OCI-LY3 (cell line): ENCODE data around the gene LRRC46.
A peak's percentile ranks its signal among the peaks of the same experiment; 100 is the strongest.

Experiments
- H2AFZ ChIP-seq: fragments of 200-600, 300-600 bp; shearing (Covaris generic); 2 replicates; pipeline ENCODE4 v1.6.0; 2014; ENCODE audit warnings: antibody characterized with exemption, low read depth, low read length
- H3K27ac ChIP-seq: fragments of 200-600, 300-600 bp; sonication (generic); 2 replicates; pipeline ENCODE4 v1.5.1; 2014; ENCODE audit warnings: mild to moderate bottlenecking, low read length, moderate library complexity, mixed read lengths
- H3K27me3 ChIP-seq: fragments of 200-600, 300-600 bp; sonication (generic); 2 replicates; pipeline ENCODE4 v1.6.1; 2014; ENCODE audit warnings: low read depth, low read length, mixed read lengths
- H3K36me3 ChIP-seq: fragments of 200-600, 300-600 bp; sonication (generic); replicated peaks from 2 replicates; pipeline ENCODE3; 2014; ENCODE audit warnings: low read depth, low read length, mixed read lengths
- H3K4me1 ChIP-seq: fragments of 300-600, 200-600 bp; sonication (generic); 2 replicates; pipeline ENCODE4 v1.6.1; 2014; ENCODE audit warnings: low read length, mixed read lengths
- H3K4me2 ChIP-seq: fragments of 200-600, 300-600 bp; sonication (generic); 2 replicates; pipeline ENCODE4 v1.6.1; 2014; ENCODE audit warnings: low read length, mixed read lengths
- H3K4me3 ChIP-seq: fragments of 300-600, 200-600 bp; sonication (generic); 2 replicates; pipeline ENCODE4 v1.5.1; 2014; ENCODE audit warnings: antibody characterized with exemption, mild to moderate bottlenecking, low read length, moderate library complexity
- H3K79me2 ChIP-seq: fragments of 300-600, 200-600 bp; shearing (Covaris generic); 2 replicates; pipeline ENCODE4 v1.6.1; 2014; ENCODE audit warnings: mild to moderate bottlenecking, low read length, mixed read lengths
- H3K9ac ChIP-seq: fragments of 300-600, 200-600 bp; shearing (Covaris generic); 2 replicates; pipeline ENCODE4 v1.6.0; 2014; ENCODE audit warnings: mild to moderate bottlenecking, low read length, moderate library complexity
- H3K9me3 ChIP-seq: fragments of 200-600, 300-600 bp; shearing (Covaris generic); 2 replicates; pipeline ENCODE4 v1.6.1; 2014; ENCODE audit warnings: low read length, mixed read lengths; ENCODE audit not compliant: insufficient read depth
- H4K20me1 ChIP-seq: fragments of 200-600, 300-600 bp; sonication (generic); 2 replicates; pipeline ENCODE4 v1.6.1; 2016; ENCODE audit warnings: low read length, mixed read lengths; ENCODE audit not compliant: insufficient read depth
- EZH2phosphoT487 ChIP-seq: fragments of 200-600 bp; shearing (Covaris generic); IDR thresholded peaks from 2 replicates; pipeline ENCODE4 v1.6.1; 2018; ENCODE audit warnings: antibody characterized with exemption, mixed run types, low read depth
- TF ChIP-seq, protein P1 (sequence below): fragments of 200-600, 300-600 bp; sonication (generic); IDR thresholded peaks from 2 replicates; pipeline ENCODE4 v1.5.1; 2014; ENCODE audit warnings: antibody characterized with exemption, low read length, low read depth

LRRC46 gene

DNA sequence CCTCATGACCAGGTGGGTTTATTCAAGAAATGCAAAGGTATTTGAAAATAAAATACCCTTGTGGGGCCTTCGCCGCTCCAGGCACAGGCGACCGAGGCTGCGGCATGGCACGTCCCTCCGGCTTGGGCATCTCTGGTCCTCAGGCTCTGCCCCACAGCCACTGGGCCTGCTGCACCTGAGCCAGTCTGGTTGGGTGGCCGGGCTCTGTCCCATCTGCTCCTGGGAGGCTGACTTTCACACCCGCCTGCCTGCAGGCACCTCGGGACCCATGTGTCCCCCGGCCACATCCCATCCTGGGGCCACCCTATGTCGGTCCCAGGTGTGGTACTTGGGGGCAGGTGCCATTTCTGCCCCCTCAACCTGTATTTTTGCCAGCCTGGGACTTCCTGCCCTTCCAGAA, 30.8 kb upstream of the LRRC46 start:
- Histone ChIP-seq H3K9me3 (no peaks in the 10 kb centered on the region), H3K27ac (no peak overlapping the region), H3K9ac (no peak overlapping the region), H3K79me2 (no peaks in the 10 kb centered on the region), H4K20me1 (no peaks in the 10 kb centered on the region), H3K4me3 (no peak overlapping the region), H3K36me3 (no peaks in the 10 kb centered on the region), H3K4me2 (no peak overlapping the region), H3K27me3 (peaks cover under 1% of the 10 kb centered on the region; the same call in 1 of the 2 replicates), H2AFZ (no peak overlapping the region), H3K4me1 (no peaks in the 10 kb centered on the region)
- no peak for TF ChIP-seq EZH2phosphoT487
- TF ChIP-seq, protein P1, sequence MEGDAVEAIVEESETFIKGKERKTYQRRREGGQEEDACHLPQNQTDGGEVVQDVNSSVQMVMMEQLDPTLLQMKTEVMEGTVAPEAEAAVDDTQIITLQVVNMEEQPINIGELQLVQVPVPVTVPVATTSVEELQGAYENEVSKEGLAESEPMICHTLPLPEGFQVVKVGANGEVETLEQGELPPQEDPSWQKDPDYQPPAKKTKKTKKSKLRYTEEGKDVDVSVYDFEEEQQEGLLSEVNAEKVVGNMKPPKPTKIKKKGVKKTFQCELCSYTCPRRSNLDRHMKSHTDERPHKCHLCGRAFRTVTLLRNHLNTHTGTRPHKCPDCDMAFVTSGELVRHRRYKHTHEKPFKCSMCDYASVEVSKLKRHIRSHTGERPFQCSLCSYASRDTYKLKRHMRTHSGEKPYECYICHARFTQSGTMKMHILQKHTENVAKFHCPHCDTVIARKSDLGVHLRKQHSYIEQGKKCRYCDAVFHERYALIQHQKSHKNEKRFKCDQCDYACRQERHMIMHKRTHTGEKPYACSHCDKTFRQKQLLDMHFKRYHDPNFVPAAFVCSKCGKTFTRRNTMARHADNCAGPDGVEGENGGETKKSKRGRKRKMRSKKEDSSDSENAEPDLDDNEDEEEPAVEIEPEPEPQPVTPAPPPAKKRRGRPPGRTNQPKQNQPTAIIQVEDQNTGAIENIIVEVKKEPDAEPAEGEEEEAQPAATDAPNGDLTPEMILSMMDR, result no peak

DNA sequence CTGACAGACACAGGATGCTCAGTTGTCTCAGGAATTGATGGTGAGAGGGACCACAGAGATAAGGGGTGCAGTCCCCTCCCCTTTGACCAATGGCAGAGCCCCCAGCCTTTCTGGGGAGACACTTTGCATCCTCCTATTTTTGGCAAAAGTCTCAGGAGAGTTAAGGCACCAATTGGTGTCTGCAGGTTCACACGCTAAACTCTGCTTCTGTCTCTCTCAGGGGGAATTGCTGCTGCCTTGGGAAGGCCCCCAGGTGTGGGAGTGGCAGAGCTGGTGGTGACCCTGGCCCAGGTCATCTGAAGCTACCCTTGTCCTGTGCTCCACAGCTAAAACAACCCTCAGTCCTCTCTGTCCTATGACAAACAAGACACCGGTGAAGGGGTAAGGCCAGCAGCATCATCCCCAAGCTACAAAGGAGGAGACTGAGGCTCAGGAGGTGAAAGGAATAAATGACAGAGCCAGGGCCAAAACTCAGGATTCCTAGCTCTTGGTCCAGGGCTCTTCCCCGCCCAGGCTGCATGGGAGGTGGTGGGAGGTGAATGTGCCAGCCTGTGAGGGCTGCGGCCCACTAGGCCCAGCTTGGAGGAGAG, 30.2 kb upstream of the LRRC46 start:
- no peak overlapping the region for H3K4me3 ChIP-seq
- no peaks in the 10 kb centered on the region for H3K4me1 ChIP-seq
- H3K27ac ChIP-seq, result no peak overlapping the region

DNA sequence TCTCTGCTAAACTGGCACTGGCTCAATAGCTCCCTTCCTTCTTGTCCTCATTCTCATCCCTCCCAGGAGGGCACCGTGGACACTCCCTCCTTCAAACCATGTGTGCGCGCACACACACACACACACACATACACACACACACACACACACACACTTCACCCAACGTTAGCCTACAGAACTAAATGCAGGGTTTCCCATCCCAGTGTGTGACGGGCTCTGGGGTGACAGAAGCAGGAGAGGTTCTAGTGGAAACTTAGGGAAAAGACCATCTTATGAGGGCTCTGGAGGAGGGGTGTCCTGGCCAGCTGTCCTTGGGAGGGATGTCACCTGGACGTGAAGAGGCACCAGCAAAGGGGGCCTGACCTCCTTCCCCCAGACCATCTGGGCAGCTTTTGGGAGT, 29.6 kb upstream of the LRRC46 start:
- Histone ChIP-seq H3K4me3 (no peak overlapping the region), H2AFZ (no peak overlapping the region), H3K79me2 (no peaks in the 10 kb centered on the region), H3K27ac (no peak overlapping the region), H3K9me3 (no peaks in the 10 kb centered on the region), H3K36me3 (no peaks in the 10 kb centered on the region), H3K9ac (no peak overlapping the region), H4K20me1 (no peaks in the 10 kb centered on the region), H3K27me3 (no peaks in the 10 kb centered on the region), H3K4me2 (no peak overlapping the region), H3K4me1 (no peaks in the 10 kb centered on the region)
- TF ChIP-seq, protein P1, result no peak
- no peak for TF ChIP-seq EZH2phosphoT487

More for the DNA sequence above, 30.2 kb upstream of the LRRC46 start:
- H3K9me3 ChIP-seq, result no peaks in the 10 kb centered on the region
- no peaks in the 10 kb centered on the region for H3K79me2 ChIP-seq
- no peak overlapping the region for H3K4me2 ChIP-seq
- H3K9ac ChIP-seq, result no peak overlapping the region
- H3K36me3 ChIP-seq, result no peaks in the 10 kb centered on the region
- TF ChIP-seq EZH2phosphoT487, result no peak
- TF ChIP-seq, protein P1, result no peak
- no peak overlapping the region for H2AFZ ChIP-seq
- H3K27me3 ChIP-seq, result no peaks in the 10 kb centered on the region
- H4K20me1 ChIP-seq, result no peaks in the 10 kb centered on the region

DNA sequence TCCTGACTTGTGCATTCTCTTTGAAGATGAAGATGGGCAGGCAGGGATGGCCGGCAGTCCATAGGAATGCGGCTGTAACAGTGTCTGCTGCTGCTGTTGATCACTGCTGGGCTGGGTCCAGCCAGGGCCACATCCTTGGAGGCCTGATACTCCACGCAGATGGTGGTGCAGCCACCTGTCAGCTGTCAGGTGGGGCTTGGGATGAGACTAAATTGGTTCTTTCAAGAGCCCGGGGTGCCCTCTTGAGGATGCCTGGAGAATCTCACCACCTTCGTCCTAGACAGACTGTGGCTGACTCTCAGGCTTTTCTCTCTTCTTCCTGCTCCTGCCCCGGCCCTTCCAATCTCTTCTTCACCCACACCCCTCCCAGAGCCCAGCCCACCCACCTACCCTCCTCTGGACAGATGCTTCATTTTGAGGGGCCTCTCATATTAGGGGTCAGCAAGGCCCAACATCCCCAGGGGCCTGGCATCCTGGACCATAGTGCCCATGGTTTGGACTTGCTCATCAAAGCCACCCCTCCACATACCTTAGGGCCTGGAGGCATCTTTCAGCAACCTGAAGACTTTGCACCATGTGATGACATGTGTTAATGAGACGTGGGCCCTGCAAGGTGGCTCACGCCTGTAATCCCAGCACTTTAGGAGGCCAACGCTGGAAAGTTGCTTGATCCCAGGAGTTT, 29.0 kb upstream of the LRRC46 start:
- Histone ChIP-seq H3K9me3 (no peaks in the 10 kb centered on the region), H3K79me2 (no peaks in the 10 kb centered on the region), H3K4me3 (no peak overlapping the region), H3K36me3 (no peaks in the 10 kb centered on the region), H3K9ac (no peak overlapping the region), H3K4me1 (no peaks in the 10 kb centered on the region), H2AFZ (0 out of 2 replicates have a peak overlapping the region, but pooled peaks have one; percentile 46), H4K20me1 (no peaks in the 10 kb centered on the region), H3K27ac (no peak overlapping the region), H3K27me3 (no peaks in the 10 kb centered on the region), H3K4me2 (no peak overlapping the region)
- TF ChIP-seq, protein P1, result peak; percentile 74
- no peak for TF ChIP-seq EZH2phosphoT487
